HepG2 (cell line): ENCODE data around the gene TFB1M. TPM values are rescaled to one million over a fixed set of nuclear protein-coding genes. Genes with fewer than 3 reads are reported as not detected.
A peak's percentile ranks its signal among the peaks of the same experiment; 100 is the strongest.

Experiments
- ATM ChIP-seq: fragments of 450-650 bp; IDR thresholded peaks from 2 replicates; pipeline ENCODE4 v1.7.1; 2017; ENCODE audit warnings: mild to moderate bottlenecking, borderline replicate concordance
- GZF1 ChIP-seq: sonication (generic); formaldehyde crosslinking; IDR thresholded peaks from 2 replicates; pipeline ENCODE4 v1.5.1; 2020; ENCODE audit warnings: mild to moderate bottlenecking, missing genetic modification reagents
- HIVEP1 ChIP-seq: sonication (generic); formaldehyde crosslinking; IDR thresholded peaks from 2 replicates; pipeline ENCODE4 v1.4.0; 2020; ENCODE audit warnings: mild to moderate bottlenecking, missing genetic modification reagents
- HNF4G ChIP-seq, 2 experiments: sonication (generic) in 1 of 2; formaldehyde crosslinking in 1 of 2; IDR thresholded peaks; 2 replicates each; pipeline versions ENCODE4 v1.4.0 to v1.6.1; 2011 to 2020; ENCODE audit warnings: borderline replicate concordance in 2 of 2, low read depth in 2 of 2, mild to moderate bottlenecking in 2 of 2, low read length in 1 of 2, missing genetic modification reagents in 1 of 2, moderate library complexity in 1 of 2
- IKZF4 ChIP-seq: sonication (generic); formaldehyde crosslinking; IDR thresholded peaks from 2 replicates; pipeline ENCODE4 v1.5.1; 2020; ENCODE audit warnings: borderline replicate concordance, mild to moderate bottlenecking, low read depth, missing genetic modification reagents; ENCODE audit errors: not compliant biosample characterization
- MBD4 ChIP-seq: IDR thresholded peaks from 2 replicates; pipeline ENCODE4 v1.6.1; 2012; ENCODE audit warnings: low read length, inconsistent platforms, borderline replicate concordance
- MED8 ChIP-seq: sonication (generic); formaldehyde crosslinking; IDR thresholded peaks from 2 replicates; pipeline ENCODE4 v1.8.1; 2023; ENCODE audit warnings: mild to moderate bottlenecking, missing genetic modification reagents; ENCODE audit not compliant: insufficient replicate concordance
- NFATC3 ChIP-seq: sonication (generic); formaldehyde crosslinking; IDR thresholded peaks from 2 replicates; pipeline ENCODE4 v1.5.1; 2020; ENCODE audit warnings: mild to moderate bottlenecking, missing genetic modification reagents
- NR2F6 ChIP-seq, 2 experiments: IDR thresholded peaks; 2 replicates each; pipeline ENCODE4 v1.6.1; 2016; ENCODE audit warnings: antibody characterized with exemption in 1 of 2, mild to moderate bottlenecking in 1 of 2
- RAD51 ChIP-seq: fragments of 450-650 bp; IDR thresholded peaks from 2 replicates; pipeline ENCODE4 v1.6.1; 2016; ENCODE audit warnings: borderline replicate concordance
- RARA ChIP-seq: IDR thresholded peaks from 2 replicates; pipeline ENCODE4 v1.6.1; 2016; ENCODE audit warnings: missing genetic modification reagents, missing compliant biosample characterization
- YY1 ChIP-seq: IDR thresholded peaks from 2 replicates; pipeline ENCODE4 v1.6.1; 2011; ENCODE audit warnings: low read length, low read depth, moderate library complexity, mild to moderate bottlenecking; ENCODE audit not compliant: insufficient read depth, insufficient replicate concordance
- ZBTB1 ChIP-seq: sonication (generic); formaldehyde crosslinking; IDR thresholded peaks from 2 replicates; pipeline ENCODE4 v1.4.0; 2020; ENCODE audit warnings: missing genetic modification reagents, borderline replicate concordance
- ZFX ChIP-seq: sonication (generic); formaldehyde crosslinking; IDR thresholded peaks from 2 replicates; pipeline ENCODE4 v1.4.0; 2020; ENCODE audit warnings: mild to moderate bottlenecking, low read depth, missing genetic modification reagents, moderate library complexity
- ZNF10 ChIP-seq: sonication (generic); formaldehyde crosslinking; IDR thresholded peaks from 2 replicates; pipeline ENCODE4 v1.4.0; 2020; ENCODE audit warnings: mild to moderate bottlenecking, low read depth, missing genetic modification reagents, borderline replicate concordance
- ZNF326 ChIP-seq: sonication (generic); formaldehyde crosslinking; IDR thresholded peaks from 2 replicates; pipeline ENCODE4 v1.4.0; 2020; ENCODE audit warnings: missing genetic modification reagents, borderline replicate concordance
- ZNF784 ChIP-seq: sonication (generic); formaldehyde crosslinking; IDR thresholded peaks from 2 replicates; pipeline ENCODE4 v1.5.1; 2020; ENCODE audit warnings: missing genetic modification reagents, mild to moderate bottlenecking, borderline replicate concordance
- polyA plus RNA-seq, 8 experiments: library from polyadenylated mRNA; depleted of rRNA in 3 of 8; stranded (reverse) in 7 of 8; unstranded in 1 of 8; fragments of >200 nt; fragmentation: Illumina TruSeq in 4 of 8; extraction: Trizol in 4 of 8; gene quantifications; 2 replicates each; pipeline versions ENCODE4 v1.2.1 to v1.2.3, GENCODE V29; 2011 to 2016; ENCODE audit warnings: low read depth in 4 of 8, missing spikeins in 1 of 8, mixed read lengths in 1 of 8; ENCODE audit not compliant: insufficient read depth in 1 of 8
- total RNA-seq, 5 experiments: library from RNA; depleted of rRNA; stranded (reverse); fragments of >200 nt; fragmentation: Illumina TruSeq; extraction: Trizol; gene quantifications; 2 replicates each; pipeline ENCODE4 v1.2.3, GENCODE V29; 2016; ENCODE audit warnings: low read depth in 1 of 5
- TF ChIP-seq, protein P1 (sequence below), 2 experiments: IDR thresholded peaks; 2 replicates each; pipeline ENCODE4 v1.6.1; 2011 to 2012; ENCODE audit warnings: low read length in 2 of 2, borderline replicate concordance in 1 of 2, low read depth in 1 of 2, mild to moderate bottlenecking in 1 of 2, moderate library complexity in 1 of 2
- TF ChIP-seq, protein P2 (sequence below): IDR thresholded peaks from 2 replicates; pipeline ENCODE4 v1.6.1; 2016; ENCODE audit warnings: missing compliant biosample characterization, missing genetic modification reagents, borderline replicate concordance
- TF ChIP-seq, protein P3 (sequence below): fragments of 450-650 bp; IDR thresholded peaks from 2 replicates; pipeline ENCODE4 v1.6.1; 2017; ENCODE audit warnings: mild to moderate bottlenecking

Gene TFB1M
- total and polyA plus RNA-seq, 2 of the 13 experiments (the other 11 are each of a cell fraction or from before 2014, with no cell fraction given), result 91.4 to 122 TPM

- TF ChIP-seq, protein P1, sequence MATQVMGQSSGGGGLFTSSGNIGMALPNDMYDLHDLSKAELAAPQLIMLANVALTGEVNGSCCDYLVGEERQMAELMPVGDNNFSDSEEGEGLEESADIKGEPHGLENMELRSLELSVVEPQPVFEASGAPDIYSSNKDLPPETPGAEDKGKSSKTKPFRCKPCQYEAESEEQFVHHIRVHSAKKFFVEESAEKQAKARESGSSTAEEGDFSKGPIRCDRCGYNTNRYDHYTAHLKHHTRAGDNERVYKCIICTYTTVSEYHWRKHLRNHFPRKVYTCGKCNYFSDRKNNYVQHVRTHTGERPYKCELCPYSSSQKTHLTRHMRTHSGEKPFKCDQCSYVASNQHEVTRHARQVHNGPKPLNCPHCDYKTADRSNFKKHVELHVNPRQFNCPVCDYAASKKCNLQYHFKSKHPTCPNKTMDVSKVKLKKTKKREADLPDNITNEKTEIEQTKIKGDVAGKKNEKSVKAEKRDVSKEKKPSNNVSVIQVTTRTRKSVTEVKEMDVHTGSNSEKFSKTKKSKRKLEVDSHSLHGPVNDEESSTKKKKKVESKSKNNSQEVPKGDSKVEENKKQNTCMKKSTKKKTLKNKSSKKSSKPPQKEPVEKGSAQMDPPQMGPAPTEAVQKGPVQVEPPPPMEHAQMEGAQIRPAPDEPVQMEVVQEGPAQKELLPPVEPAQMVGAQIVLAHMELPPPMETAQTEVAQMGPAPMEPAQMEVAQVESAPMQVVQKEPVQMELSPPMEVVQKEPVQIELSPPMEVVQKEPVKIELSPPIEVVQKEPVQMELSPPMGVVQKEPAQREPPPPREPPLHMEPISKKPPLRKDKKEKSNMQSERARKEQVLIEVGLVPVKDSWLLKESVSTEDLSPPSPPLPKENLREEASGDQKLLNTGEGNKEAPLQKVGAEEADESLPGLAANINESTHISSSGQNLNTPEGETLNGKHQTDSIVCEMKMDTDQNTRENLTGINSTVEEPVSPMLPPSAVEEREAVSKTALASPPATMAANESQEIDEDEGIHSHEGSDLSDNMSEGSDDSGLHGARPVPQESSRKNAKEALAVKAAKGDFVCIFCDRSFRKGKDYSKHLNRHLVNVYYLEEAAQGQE (IDR thresholded peaks at IDR 0.05; ENCODE audit: borderline replicate concordance in 1 of 2, low read depth in 1 of 2, low read length in 2 of 2), result 0 out of 4 replicates have a peak, but pooled peaks of 1 of the 2 experiments have one; percentile 18
- TF ChIP-seq ZFX (CRISPR knock-in tag) (peak; percentile 63), ZBTB1 (no peak; the same call in 1 of the 2 replicates), GZF1 (CRISPR knock-in tag) (peak; percentile 71), NFATC3 (CRISPR knock-in tag) (no peak; the same call in 1 of the 2 replicates), MBD4 (no peak), HIVEP1 (CRISPR knock-in tag) (peak; percentile 63), YY1 (peak; percentile 90), HNF4G (IDR thresholded peaks at IDR 0.05; ENCODE audit: borderline replicate concordance, low read depth, low read length) (no peak), HNF4G (CRISPR knock-in tag; IDR thresholded peaks at IDR 0.05; ENCODE audit: borderline replicate concordance, low read depth) (no peak), ZNF784 (peak; percentile 29; the same call in 1 of the 2 replicates), ZNF10 (CRISPR knock-in tag) (no peak), RAD51 (no peak), IKZF4 (CRISPR knock-in tag) (peak; percentile 26), NR2F6 (IDR thresholded peaks at IDR 0.05) (no peak), NR2F6 (CRISPR knock-in tag; IDR thresholded peaks at IDR 0.05) (no peak), ATM (no peak), RARA (CRISPR knock-in tag) (0 out of 2 replicates have a peak, but pooled peaks have one; percentile 33), ZNF326 (CRISPR knock-in tag) (no peak), MED8 (CRISPR knock-in tag) (no peak)
- TF ChIP-seq, protein P2, sequence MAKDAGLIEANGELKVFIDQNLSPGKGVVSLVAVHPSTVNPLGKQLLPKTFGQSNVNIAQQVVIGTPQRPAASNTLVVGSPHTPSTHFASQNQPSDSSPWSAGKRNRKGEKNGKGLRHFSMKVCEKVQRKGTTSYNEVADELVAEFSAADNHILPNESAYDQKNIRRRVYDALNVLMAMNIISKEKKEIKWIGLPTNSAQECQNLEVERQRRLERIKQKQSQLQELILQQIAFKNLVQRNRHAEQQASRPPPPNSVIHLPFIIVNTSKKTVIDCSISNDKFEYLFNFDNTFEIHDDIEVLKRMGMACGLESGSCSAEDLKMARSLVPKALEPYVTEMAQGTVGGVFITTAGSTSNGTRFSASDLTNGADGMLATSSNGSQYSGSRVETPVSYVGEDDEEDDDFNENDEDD, result no peak
- TF ChIP-seq, protein P3, sequence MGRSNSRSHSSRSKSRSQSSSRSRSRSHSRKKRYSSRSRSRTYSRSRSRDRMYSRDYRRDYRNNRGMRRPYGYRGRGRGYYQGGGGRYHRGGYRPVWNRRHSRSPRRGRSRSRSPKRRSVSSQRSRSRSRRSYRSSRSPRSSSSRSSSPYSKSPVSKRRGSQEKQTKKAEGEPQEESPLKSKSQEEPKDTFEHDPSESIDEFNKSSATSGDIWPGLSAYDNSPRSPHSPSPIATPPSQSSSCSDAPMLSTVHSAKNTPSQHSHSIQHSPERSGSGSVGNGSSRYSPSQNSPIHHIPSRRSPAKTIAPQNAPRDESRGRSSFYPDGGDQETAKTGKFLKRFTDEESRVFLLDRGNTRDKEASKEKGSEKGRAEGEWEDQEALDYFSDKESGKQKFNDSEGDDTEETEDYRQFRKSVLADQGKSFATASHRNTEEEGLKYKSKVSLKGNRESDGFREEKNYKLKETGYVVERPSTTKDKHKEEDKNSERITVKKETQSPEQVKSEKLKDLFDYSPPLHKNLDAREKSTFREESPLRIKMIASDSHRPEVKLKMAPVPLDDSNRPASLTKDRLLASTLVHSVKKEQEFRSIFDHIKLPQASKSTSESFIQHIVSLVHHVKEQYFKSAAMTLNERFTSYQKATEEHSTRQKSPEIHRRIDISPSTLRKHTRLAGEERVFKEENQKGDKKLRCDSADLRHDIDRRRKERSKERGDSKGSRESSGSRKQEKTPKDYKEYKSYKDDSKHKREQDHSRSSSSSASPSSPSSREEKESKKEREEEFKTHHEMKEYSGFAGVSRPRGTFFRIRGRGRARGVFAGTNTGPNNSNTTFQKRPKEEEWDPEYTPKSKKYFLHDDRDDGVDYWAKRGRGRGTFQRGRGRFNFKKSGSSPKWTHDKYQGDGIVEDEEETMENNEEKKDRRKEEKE, result no peak
Measured at GRCh38 chr6:155314092-155314772, at the start of gene TFB1M (continued).
